Astrocyte (in vitro differentiated cells and primary cell): ENCODE data around the gene CCR6. TPM values are rescaled to one million over a fixed set of nuclear protein-coding genes. Genes with fewer than 3 reads are reported as not detected.

Experiments used
- total RNA-seq: library from RNA; stranded (reverse); gene quantifications from 2 replicates; pipeline ENCODE4 v1.2.1, GENCODE V29; 2021

CCR6 gene
- total RNA-seq, 1 donor from 2014 or later, result not detected

Other genes with a start within 250 kb of the CCR6 start
- 18.7 and 22.0 TPM in 2 replicates for gene RNASET2, start 166.5 kb upstream of the CCR6 start, total RNA-seq
- gene CEP43, start 123.7 kb upstream of the CCR6 start, total RNA-seq, result 15.6 and 16.0 TPM in 2 replicates
- not detected in 2 replicates for gene GPR31, start 34.9 kb downstream of the CCR6 start, total RNA-seq
- gene UNC93A, start 168.2 kb downstream of the CCR6 start, total RNA-seq, result not detected in 2 replicates
- gene TTLL2, start 202.0 kb downstream of the CCR6 start, total RNA-seq, result not detected in 2 replicates